Astrocyte (in vitro differentiated cells and primary cell): ENCODE data around the gene AIDA.

Experiments
- CTCF ChIP-seq: IDR thresholded peaks from 2 replicates; pipeline ENCODE4 v1.5.1; 2011; ENCODE audit warnings: low read depth, mild to moderate bottlenecking, inconsistent platforms, low read length, moderate library complexity; ENCODE audit not compliant: insufficient read depth
- EZH2 ChIP-seq: IDR thresholded peaks from 2 replicates; pipeline ENCODE4 v1.6.1; 2012; ENCODE audit warnings: mild to moderate bottlenecking, low read length, inconsistent platforms; ENCODE audit not compliant: insufficient read depth

GRCh38 chr1:222739465-222739864 is 27.2 kb upstream of the AIDA start:
- TF ChIP-seq CTCF, result no peak
- TF ChIP-seq EZH2, result no peak
